Measurements from ENCODE around the gene INMT.
"Not testable (repeated sequence)": the region's sequence is repeated elsewhere in the genome, so short reads cannot be mapped to it uniquely, and the experiment has no call there.

The INMT gene

GRCh38 chr7:30751696-30752273 lies at the start of gene INMT:
INMT (plus strand) TSS chr7:30752135; CDS start chr7:30752151, 16 bp downstream.
- DNase-seq = no peak

GRCh38 chr7:30702200-30702599 lies 49.7 kb upstream of the INMT start:
- no peak for DNase-seq

GRCh38 chr7:30703756-30704155 lies 48.2 kb upstream of the INMT start:
- no peak for DNase-seq

- DNase-seq = no peak
Measured at GRCh38 chr7:30705008-30705407, 46.9 kb upstream of the INMT start.

GRCh38 chr7:30705596-30705995 lies 46.3 kb upstream of the INMT start:
- DNase-seq = no peak

- no peak for DNase-seq
Measured at GRCh38 chr7:30706316-30706715, 45.6 kb upstream of the INMT start.

- DNase-seq = no peak
Measured at GRCh38 chr7:30706908-30707307, 45.0 kb upstream of the INMT start.

- DNase-seq = no peak
Measured at GRCh38 chr7:30707391-30708357, 44.3 kb upstream of the INMT start.

- no peak for DNase-seq
Measured at GRCh38 chr7:30708412-30708811, 43.5 kb upstream of the INMT start.

- DNase-seq = no peak
Measured at GRCh38 chr7:30708983-30709382, 43.0 kb upstream of the INMT start.

- DNase-seq = no peak
Measured at GRCh38 chr7:30709549-30709948, 42.4 kb upstream of the INMT start.

- no peak for DNase-seq
Measured at GRCh38 chr7:30710669-30711068, 41.3 kb upstream of the INMT start.

- DNase-seq = no peak
Measured at GRCh38 chr7:30713392-30713791, 38.5 kb upstream of the INMT start.

GRCh38 chr7:30714129-30714528 lies 37.8 kb upstream of the INMT start:
- no peak for DNase-seq

- no peak for DNase-seq
Measured at GRCh38 chr7:30717181-30717580, 34.8 kb upstream of the INMT start.

- not testable (repeated sequence) for DNase-seq
Measured at GRCh38 chr7:30719434-30719833, 32.5 kb upstream of the INMT start.

- DNase-seq = no peak
Measured at GRCh38 chr7:30721211-30721610, 30.7 kb upstream of the INMT start.

GRCh38 chr7:30722187-30722586 lies 29.7 kb upstream of the INMT start:
- DNase-seq = no peak

GRCh38 chr7:30722671-30723070 lies 29.3 kb upstream of the INMT start:
- no peak for DNase-seq

GRCh38 chr7:30723776-30724175 lies 28.2 kb upstream of the INMT start:
- no peak for DNase-seq

- no peak for DNase-seq
Measured at GRCh38 chr7:30726296-30727006, 25.5 kb upstream of the INMT start.

- DNase-seq = peak; percentile 37
Measured at GRCh38 chr7:30727061-30727945, 24.6 kb upstream of the INMT start.

All from stimulated activated CD8-positive, alpha-beta memory T cell treated with anti-CD3 and anti-CD28 coated beads, Interleukin-4, amount 100 ng/mL, for 48 hours (primary cell).